IMR-90 (cell line): ENCODE data around the gene MALT1.

Source experiments
- CHD1 ChIP-seq: IDR thresholded peaks from 2 replicates; pipeline ENCODE4 v1.6.1; 2012; ENCODE audit warnings: low read depth, low read length, improper control_type of control experiment
- RAD21 ChIP-seq: IDR thresholded peaks from 2 replicates; pipeline ENCODE4 v1.6.1; 2012; ENCODE audit warnings: low read length, improper control_type of control experiment

GRCh38 chr18:58715540-58715939, 44.3 kb downstream of the MALT1 start:
- no peak for TF ChIP-seq CHD1
- no peak for TF ChIP-seq RAD21
